Measurements from ENCODE around the gene LSM14A.
A peak's percentile ranks its signal among the peaks of the same experiment; 100 is the strongest.

The LSM14A gene

GRCh38 chr19:34273121-34273520, 100.8 kb downstream of the LSM14A start:
- POLR2A ChIA-PET, result interaction anchor here (0.6 to 1.4 kb wide), 3 partner anchors 8 to 37 kb away, joined by 3 to 4 read pairs (median 3); no protein-coding TSS in a partner anchor
- CTCF ChIA-PET, result interaction anchor here (0.6 to 2.5 kb wide), 7 partner anchors 10 to 91 kb away, joined by 3 to 7 read pairs (median 5); no protein-coding TSS in a partner anchor
- H3K4me1 ChIP-seq (ENCODE audit: control insufficient read depth, insufficient read depth, low read length), result peaks cover 38% of the 10 kb centered on the region

GRCh38 chr19:34274284-34274826, 102.1 kb downstream of the LSM14A start:
- Histone ChIP-seq H3K4me1 (ENCODE audit: control insufficient read depth, insufficient read depth, low read length) (peaks cover 26% of the 10 kb centered on the region), H3K9me3 (ENCODE audit: control insufficient read depth, insufficient read depth, low read depth, low read length) (peaks cover 2% of the 10 kb centered on the region; the same call in 1 of the 2 replicates), H3K4me3 (ENCODE audit: low read depth, low read length) (no peak overlapping the region), H3K36me3 (ENCODE audit: control insufficient read depth in 2 of 2, insufficient read depth in 1 of 2, low read length in 2 of 2) (peaks cover 0 to 21% of the 10 kb centered on the region in 2 experiments; a peak in 2 of 3 replicates), H3K27ac (ENCODE audit: extremely low read depth, low read depth, low read length) (no peak overlapping the region; the same call in 1 of the 2 replicates)
- ChIA-PET POLR2A (interaction anchor here (1.4 kb wide), 1 partner anchor 9 kb away, joined by 3 read pairs; no protein-coding TSS in a partner anchor), CTCF (interaction anchor here (0.5 to 2.5 kb wide), 6 partner anchors 13 to 1739 kb away, joined by 3 to 7 read pairs (median 3); no protein-coding TSS in a partner anchor)
- TF ChIP-seq IKZF3 (tag by site-specific recombination; IDR thresholded peaks at IDR 0.05) (0 out of 2 replicates have a peak, but pooled peaks have one; percentile 36), ZNF311 (tag by site-specific recombination; IDR thresholded peaks at IDR 0.05; ENCODE audit: borderline replicate concordance) (no peak), ZNF530 (tag by site-specific recombination; IDR thresholded peaks at IDR 0.05; ENCODE audit: low read depth) (no peak), ATF2 (tag by site-specific recombination; IDR thresholded peaks at IDR 0.05; ENCODE audit: low read depth) (peak; percentile 92), ZNF600 (tag by site-specific recombination; IDR thresholded peaks at IDR 0.05) (peak; percentile 85), ZNF792 (tag by site-specific recombination; IDR thresholded peaks at IDR 0.05) (no peak), ZBTB17 (tag by site-specific recombination; IDR thresholded peaks at IDR 0.05) (peak; percentile 55), ZNF169 (tag by site-specific recombination; IDR thresholded peaks at IDR 0.05) (no peak), ZNF148 (tag by site-specific recombination; IDR thresholded peaks at IDR 0.05; ENCODE audit: borderline replicate concordance) (no peak), ZNF211 (tag by site-specific recombination; IDR thresholded peaks at IDR 0.05; ENCODE audit: low read depth) (no peak), ZNF394 (tag by site-specific recombination; IDR thresholded peaks at IDR 0.05; ENCODE audit: borderline replicate concordance) (peak; percentile 18; the same call in 1 of the 2 replicates), TCF7L2 (IDR thresholded peaks at IDR 0.05; ENCODE audit: borderline replicate concordance, low read depth, low read length) (no peak)

More at GRCh38 chr19:34273121-34273520, 100.8 kb downstream of the LSM14A start:
- Histone ChIP-seq H3K27ac (ENCODE audit: extremely low read depth, low read depth, low read length) (no peak overlapping the region), H3K9me3 (ENCODE audit: control insufficient read depth, insufficient read depth, low read depth, low read length) (peaks cover 2% of the 10 kb centered on the region; the same call in 1 of the 2 replicates), H3K36me3 (ENCODE audit: control insufficient read depth in 2 of 2, insufficient read depth in 1 of 2, low read length in 2 of 2) (peaks cover 0 to 9% of the 10 kb centered on the region in 2 experiments; a peak in 1 of 3 replicates), H3K4me3 (ENCODE audit: low read depth, low read length) (no peak overlapping the region)
- no peak for TF ChIP-seq ZNF704 (tag by site-specific recombination; IDR thresholded peaks at IDR 0.05)
- TF ChIP-seq ZNF292 (tag by site-specific recombination; IDR thresholded peaks at IDR 0.05; ENCODE audit: borderline replicate concordance, low read depth), result no peak
- no peak for TF ChIP-seq ZNF837 (tag by site-specific recombination; IDR thresholded peaks at IDR 0.05)
- no peak for TF ChIP-seq MEIS1 (CRISPR knock-in tag; IDR thresholded peaks at IDR 0.05; ENCODE audit: borderline replicate concordance)
- TF ChIP-seq ZNF394 (tag by site-specific recombination; IDR thresholded peaks at IDR 0.05; ENCODE audit: borderline replicate concordance), result no peak
- no peak for TF ChIP-seq ZNF155 (tag by site-specific recombination; IDR thresholded peaks at IDR 0.05)
